Ovary (tissue), 3 donors: ENCODE measurements around the gene APCDD1.

ENCODE experiments used
- CTCF ChIP-seq, 3 donors: fragments of 450-650 bp in 2 of 3; fragments of 200-600 bp in 1 of 3; IDR thresholded peaks; one replicate each; pipeline versions ENCODE4 v1.5.1 to v1.8.0; 2016 to 2022; ENCODE audit warnings: antibody characterized with exemption in 3 of 3, mild to moderate bottlenecking in 1 of 3
- POLR2A ChIP-seq: fragments of 450-650 bp; IDR thresholded peaks from one replicate; pipeline ENCODE4 v1.6.1; 2017; ENCODE audit warnings: antibody characterized with exemption, mild to moderate bottlenecking, moderate library complexity
- donor health status: DM: no; HTN: no; CAD: no.

GRCh38 chr18:10441472-10441871, 13.0 kb upstream of the APCDD1 start:
- no peak for TF ChIP-seq CTCF (IDR thresholded peaks at IDR 0.05)
- no peak for TF ChIP-seq POLR2A
